HEK293T (cell line): Measurements from ENCODE around the gene CMTM5.
"Not testable (repeated sequence)": the region's sequence is repeated elsewhere in the genome, so short reads cannot be mapped to it uniquely, and the experiment has no call there.

ENCODE experiments used
- CTCF ChIA-PET: fragments of 350-600 bp; formaldehyde crosslinking; extraction: SDS; loops from one replicate; lab custom pipeline; 2021; ENCODE audit warnings: antibody characterized with exemption, inconsistent platforms; lab: Yijun Ruan, JAX
- POLR2A ChIA-PET: fragments of 350-600 bp; formaldehyde crosslinking; extraction: SDS; loops from one replicate; lab custom pipeline; 2020; ENCODE audit warnings: antibody characterized with exemption, inconsistent platforms; lab: Yijun Ruan, JAX
- DNase-seq: peaks from one replicate; pipeline ENCODE4 v3.0.0; 2012; ENCODE audit warnings: mixed read lengths; ENCODE audit errors: extremely low spot score
- ARNT ChIP-seq: fragments of 450-650 bp; IDR thresholded peaks from 2 replicates; pipeline ENCODE4 v1.6.1; 2017; ENCODE audit warnings: mild to moderate bottlenecking
- BHLHE40 ChIP-seq: fragments of 450-650 bp; IDR thresholded peaks from 2 replicates; pipeline ENCODE4 v1.6.1; 2016; ENCODE audit warnings: mild to moderate bottlenecking, moderate library complexity, borderline replicate concordance
- CTBP1 ChIP-seq: fragments of 450-650 bp; IDR thresholded peaks from 2 replicates; pipeline ENCODE4 v1.6.1; 2016; ENCODE audit warnings: borderline replicate concordance
- ELF4 ChIP-seq: fragments of 450-650 bp; IDR thresholded peaks from 2 replicates; pipeline ENCODE4 v1.6.1; 2017; ENCODE audit warnings: antibody characterized with exemption
- FOXA1 ChIP-seq: fragments of 450-650 bp; IDR thresholded peaks from 2 replicates; pipeline ENCODE4 v1.6.1; 2016; ENCODE audit warnings: mild to moderate bottlenecking
- FOXK2 ChIP-seq: fragments of 450-650 bp; IDR thresholded peaks from 2 replicates; pipeline ENCODE4 v1.6.1; 2016; ENCODE audit warnings: mild to moderate bottlenecking
- FOXM1 ChIP-seq: fragments of 450-650 bp; IDR thresholded peaks from 2 replicates; pipeline ENCODE4 v1.6.1; 2017; ENCODE audit warnings: mild to moderate bottlenecking, borderline replicate concordance
- HDGF ChIP-seq: fragments of 450-650 bp; IDR thresholded peaks from 2 replicates; pipeline ENCODE4 v1.6.1; 2017; ENCODE audit warnings: antibody characterized with exemption, borderline replicate concordance
- L3MBTL2 ChIP-seq: fragments of 450-650 bp; conservative IDR thresholded peaks from 2 replicates; pipeline ENCODE4 v1.6.1; 2016; ENCODE audit warnings: mild to moderate bottlenecking
- LEF1 ChIP-seq: fragments of 450-650 bp; IDR thresholded peaks from 2 replicates; pipeline ENCODE4 v1.6.1; 2017; ENCODE audit warnings: mild to moderate bottlenecking, borderline replicate concordance
- NFRKB ChIP-seq: fragments of 450-650 bp; IDR thresholded peaks from 2 replicates; pipeline ENCODE4 v1.6.1; 2016; ENCODE audit warnings: mild to moderate bottlenecking, moderate library complexity
- PKNOX1 ChIP-seq: fragments of 450-650 bp; IDR thresholded peaks from 2 replicates; pipeline ENCODE4 v1.6.1; 2016
- SP1 ChIP-seq: fragments of 450-650 bp; IDR thresholded peaks from 2 replicates; pipeline ENCODE4 v1.6.1; 2017
- SUZ12 ChIP-seq: fragments of 450-650 bp; IDR thresholded peaks from 2 replicates; pipeline ENCODE4 v1.6.1; 2016; ENCODE audit warnings: mild to moderate bottlenecking
- TARDBP ChIP-seq: fragments of 450-650 bp; IDR thresholded peaks from 2 replicates; pipeline ENCODE4 v1.6.1; 2016
- ZNF384 ChIP-seq: fragments of 450-650 bp; IDR thresholded peaks from 2 replicates; pipeline ENCODE4 v1.6.1; 2016

Gene CMTM5

GRCh38 chr14:23398348-23398747 lies 21.5 kb downstream of the CMTM5 start:
- CTCF ChIA-PET: no interaction called here
- POLR2A ChIA-PET: no interaction called here
- DNase-seq: no peak
- TF ChIP-seq ARNT (no peak), L3MBTL2 (no peak), HDGF (no peak), ZNF384 (no peak), NFRKB (no peak), LEF1 (no peak), TARDBP (no peak), CTBP1 (no peak), PKNOX1 (no peak), SUZ12 (no peak), FOXA1 (no peak), FOXK2 (no peak), SP1 (no peak), ELF4 (no peak), FOXM1 (no peak), BHLHE40 (no peak)

GRCh38 chr14:23399136-23399535 lies 22.3 kb downstream of the CMTM5 start:
- no peak for DNase-seq
- ChIA-PET CTCF (no interaction called here), POLR2A (no interaction called here)
- TF ChIP-seq SP1 (no peak), NFRKB (no peak), BHLHE40 (no peak), HDGF (no peak), L3MBTL2 (no peak), CTBP1 (no peak), TARDBP (no peak), FOXM1 (no peak), LEF1 (no peak), ELF4 (no peak), FOXK2 (no peak), ZNF384 (no peak), PKNOX1 (no peak), SUZ12 (no peak), ARNT (no peak), FOXA1 (no peak)

GRCh38 chr14:23399591-23399990 lies 22.7 kb downstream of the CMTM5 start:
- ChIA-PET POLR2A (no interaction called here), CTCF (no interaction called here)
- DNase-seq: no peak
- TF ChIP-seq SP1 (no peak), NFRKB (no peak), ZNF384 (no peak), ELF4 (no peak)

- CTCF ChIA-PET, DNase-seq, POLR2A ChIA-PET: not testable (repeated sequence)
Observed at GRCh38 chr14:23400496-23401149, 23.8 kb downstream of the CMTM5 start.

GRCh38 chr14:23401291-23401690 lies 24.4 kb downstream of the CMTM5 start:
- ChIA-PET POLR2A (no interaction called here), CTCF (no interaction called here)
- TF ChIP-seq SUZ12 (no peak), L3MBTL2 (no peak), LEF1 (no peak), ELF4 (no peak), NFRKB (no peak)

GRCh38 chr14:23402296-23403138 lies 25.7 kb downstream of the CMTM5 start:
- CTCF ChIA-PET: no interaction called here
- TF ChIP-seq PKNOX1: no peak
- no peak for TF ChIP-seq LEF1
- TF ChIP-seq FOXM1: no peak
- TF ChIP-seq CTBP1: no peak
- no peak for TF ChIP-seq SP1
- no peak for DNase-seq
- POLR2A ChIA-PET: no interaction called here

More at GRCh38 chr14:23401291-23401690, 24.4 kb downstream of the CMTM5 start:
- no peak for DNase-seq

GRCh38 chr14:23403139-23403438 lies 26.2 kb downstream of the CMTM5 start:
- ChIA-PET CTCF (no interaction called here), POLR2A (no interaction called here)
- TF ChIP-seq FOXM1: no peak
- no peak for TF ChIP-seq CTBP1
- no peak for DNase-seq
